AG04450 (cell line): Measurements from ENCODE around the gene CALHM2. TPM values are rescaled to one million over a fixed set of nuclear protein-coding genes. Genes with fewer than 3 reads are reported as not detected.
"Not testable (repeated sequence)": the region's sequence is repeated elsewhere in the genome, so short reads cannot be mapped to it uniquely, and the experiment has no call there.

ENCODE experiments used
- CTCF ChIA-PET: fragments of 300-600, 350-600 bp; formaldehyde crosslinking; extraction: SDS; loops from one replicate; lab custom pipeline; 2022; ENCODE audit warnings: antibody characterized with exemption, inconsistent platforms; lab: Charles Lee
- POLR2A ChIA-PET: fragments of 350-600 bp; formaldehyde crosslinking; extraction: SDS; loops from one replicate; lab custom pipeline; 2021; ENCODE audit warnings: antibody characterized with exemption, inconsistent platforms; lab: Yijun Ruan, JAX
- DNase-seq: peaks from one replicate; pipeline ENCODE4 v3.0.0-alpha.2; 2011; ENCODE audit warnings: low read depth, low spot score
- H3K27ac ChIP-seq: one replicate; pipeline ENCODE4 v1.5.1; 2012; ENCODE audit warnings: low read depth, low read length, control low read depth
- H3K27me3 ChIP-seq: one replicate; pipeline ENCODE4 v1.6.0; 2012; ENCODE audit warnings: low read length; ENCODE audit not compliant: control insufficient read depth, insufficient read depth
- H3K4me3 ChIP-seq: 2 replicates; pipeline ENCODE4 v1.5.1; 2011; ENCODE audit warnings: mild to moderate bottlenecking, low read depth, low read length, control low read depth
- H3K9me3 ChIP-seq: 2 replicates; pipeline ENCODE4 v1.5.1; 2012; ENCODE audit warnings: low read length; ENCODE audit not compliant: control insufficient read depth, insufficient read depth
- CTCF ChIP-seq: IDR thresholded peaks from 2 replicates; pipeline ENCODE4 v1.5.1; 2011; ENCODE audit warnings: low read depth, low read length, control low read depth, inconsistent platforms
- polyA plus RNA-seq: library from polyadenylated mRNA; depleted of rRNA; stranded (reverse); fragments of >200 nt; gene quantifications from 2 replicates; pipeline ENCODE4 v1.2.3, GENCODE V29; 2011

CALHM2 gene
- polyA plus RNA-seq, 1 experiment: 9.2 TPM

GRCh38 chr10:103427866-103428265 is 24.3 kb downstream of the CALHM2 start:
- POLR2A ChIA-PET: no interaction called here
- CTCF ChIA-PET: interaction anchor here (0.8 to 1.9 kb wide), 3 partner anchors 11 to 58 kb away, joined by 3 to 6 read pairs (median 3); no protein-coding TSS in a partner anchor
- DNase-seq: no peak
- H3K27ac ChIP-seq: no peak overlapping the region
- TF ChIP-seq CTCF: no peak
- H3K27me3 ChIP-seq: no peaks in the 10 kb centered on the region
- H3K9me3 ChIP-seq: no peaks in the 10 kb centered on the region
- H3K4me3 ChIP-seq: no peak overlapping the region

- no peak for TF ChIP-seq CTCF
- Histone ChIP-seq H3K9me3 (no peaks in the 10 kb centered on the region), H3K27ac (no peak overlapping the region), H3K4me3 (no peak overlapping the region), H3K27me3 (no peaks in the 10 kb centered on the region)
- DNase-seq: no peak
- CTCF ChIA-PET: no interaction called here
- POLR2A ChIA-PET: interaction anchor here (1.4 kb wide), 1 partner anchor 10 kb away, joined by 3 read pairs; no protein-coding TSS in a partner anchor
Observed at GRCh38 chr10:103423748-103424147, 28.4 kb downstream of the CALHM2 start.

- no peak for DNase-seq
- Histone ChIP-seq H3K4me3 (no peak overlapping the region), H3K9me3 (no peaks in the 10 kb centered on the region), H3K27ac (no peak overlapping the region), H3K27me3 (no peaks in the 10 kb centered on the region)
- ChIA-PET POLR2A (no interaction called here), CTCF (interaction anchor here (2.9 to 6.9 kb wide), 2 partner anchors 65 to 124 kb away, joined by 10 to 112 read pairs; no protein-coding TSS in a partner anchor)
- TF ChIP-seq CTCF: no peak
Observed at GRCh38 chr10:103419101-103419500, 33.1 kb downstream of the CALHM2 start.

GRCh38 chr10:103417601-103418000 is 34.6 kb downstream of the CALHM2 start:
- no peaks in the 10 kb centered on the region for H3K9me3 ChIP-seq
- TF ChIP-seq CTCF: no peak
- CTCF ChIA-PET: interaction anchor here (0.6 to 6.9 kb wide), 11 partner anchors 9 to 274 kb away, joined by 3 to 112 read pairs (median 7); no protein-coding TSS in a partner anchor
- H3K4me3 ChIP-seq: no peak overlapping the region
- DNase-seq: no peak
- no peak overlapping the region for H3K27ac ChIP-seq
- POLR2A ChIA-PET: no interaction called here
- H3K27me3 ChIP-seq: no peaks in the 10 kb centered on the region

- H3K27ac ChIP-seq, H3K9me3 ChIP-seq, H3K4me3 ChIP-seq, H3K27me3 ChIP-seq, DNase-seq: not testable (repeated sequence)
- POLR2A ChIA-PET: interaction anchor here (0.7 kb wide), 1 partner anchor 59 kb away, joined by 4 read pairs; no protein-coding TSS in a partner anchor
- CTCF ChIA-PET: interaction anchor here (0.7 to 6.9 kb wide), 15 partner anchors 9 to 273 kb away, joined by 3 to 112 read pairs (median 6); no protein-coding TSS in a partner anchor
Observed at GRCh38 chr10:103417148-103417469, 35.1 kb downstream of the CALHM2 start.
